ENCODE measurements around the gene TNK1. TPM values are rescaled to one million over a fixed set of nuclear protein-coding genes. Genes with fewer than 3 reads are reported as not detected.

Gene TNK1
- total and polyA plus RNA-seq, 9 of the 15 experiments (the other 6 are each of a cell fraction or from before 2014, with no cell fraction given), result 0.28 to 5.2 (median 2.1) TPM

DNA sequence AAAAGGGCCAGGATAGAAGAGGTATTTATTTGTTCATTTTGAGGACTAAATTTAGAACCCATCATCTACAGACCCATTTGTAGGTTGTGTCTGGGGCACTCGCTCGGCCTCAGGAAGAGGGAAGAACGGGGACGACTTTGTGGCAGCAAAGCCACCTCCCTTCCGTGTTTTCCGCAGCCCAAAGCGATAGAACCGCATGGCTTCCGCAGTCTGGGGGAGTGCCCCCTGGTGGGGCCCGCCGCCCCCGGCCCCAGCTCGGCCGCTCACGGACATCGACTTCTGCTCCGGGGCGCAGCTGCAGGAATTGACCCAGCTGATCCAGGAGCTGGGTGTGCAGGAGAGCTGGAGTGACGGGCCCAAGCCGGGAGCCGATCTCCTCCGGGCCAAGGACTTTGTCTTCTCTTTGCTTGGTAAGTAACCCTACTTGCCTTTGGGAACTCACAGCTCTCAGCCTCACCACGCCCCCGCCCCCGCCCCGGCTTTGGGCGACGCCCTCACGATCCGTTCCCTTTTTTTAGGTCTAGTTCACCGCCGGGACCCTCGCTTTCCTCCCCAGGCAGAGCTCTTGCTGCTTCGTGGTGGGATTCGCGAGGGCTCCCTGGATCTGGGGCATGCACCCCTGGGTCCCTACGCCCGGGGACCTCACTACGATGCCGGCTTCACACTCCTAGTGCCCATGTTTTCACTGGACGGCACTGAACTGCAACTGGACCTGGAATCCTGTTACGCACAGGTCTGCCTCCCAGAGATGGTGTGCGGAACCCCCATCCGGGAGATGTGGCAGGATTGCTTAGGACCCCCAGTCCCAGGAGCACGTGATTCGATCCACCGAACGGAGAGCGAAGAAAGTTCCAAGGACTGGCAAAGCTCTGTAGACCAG, 55.0 kb downstream of the TNK1 start:
- peak; percentile 32 for FAIRE-seq
- in situ Hi-C loops (cut with MboI), result no loop called here
- TF ChIP-seq E2F3 (CRISPR knock-in tag; IDR thresholded peaks at IDR 0.05) (no peak), ARID2 (IDR thresholded peaks at IDR 0.05) (no peak), ZNF707 (CRISPR knock-in tag; conservative IDR thresholded peaks at IDR 0.05) (no peak), SNRNP70 (optimal IDR thresholded peaks at IDR 0.05; ENCODE audit: low read depth, low read length) (no peak), ADNP (tag; IDR thresholded peaks at IDR 0.05) (no peak), HNRNPH1 (optimal IDR thresholded peaks at IDR 0.05; ENCODE audit: low read depth, low read length) (no peak)
- TF ChIP-seq, protein P1, sequence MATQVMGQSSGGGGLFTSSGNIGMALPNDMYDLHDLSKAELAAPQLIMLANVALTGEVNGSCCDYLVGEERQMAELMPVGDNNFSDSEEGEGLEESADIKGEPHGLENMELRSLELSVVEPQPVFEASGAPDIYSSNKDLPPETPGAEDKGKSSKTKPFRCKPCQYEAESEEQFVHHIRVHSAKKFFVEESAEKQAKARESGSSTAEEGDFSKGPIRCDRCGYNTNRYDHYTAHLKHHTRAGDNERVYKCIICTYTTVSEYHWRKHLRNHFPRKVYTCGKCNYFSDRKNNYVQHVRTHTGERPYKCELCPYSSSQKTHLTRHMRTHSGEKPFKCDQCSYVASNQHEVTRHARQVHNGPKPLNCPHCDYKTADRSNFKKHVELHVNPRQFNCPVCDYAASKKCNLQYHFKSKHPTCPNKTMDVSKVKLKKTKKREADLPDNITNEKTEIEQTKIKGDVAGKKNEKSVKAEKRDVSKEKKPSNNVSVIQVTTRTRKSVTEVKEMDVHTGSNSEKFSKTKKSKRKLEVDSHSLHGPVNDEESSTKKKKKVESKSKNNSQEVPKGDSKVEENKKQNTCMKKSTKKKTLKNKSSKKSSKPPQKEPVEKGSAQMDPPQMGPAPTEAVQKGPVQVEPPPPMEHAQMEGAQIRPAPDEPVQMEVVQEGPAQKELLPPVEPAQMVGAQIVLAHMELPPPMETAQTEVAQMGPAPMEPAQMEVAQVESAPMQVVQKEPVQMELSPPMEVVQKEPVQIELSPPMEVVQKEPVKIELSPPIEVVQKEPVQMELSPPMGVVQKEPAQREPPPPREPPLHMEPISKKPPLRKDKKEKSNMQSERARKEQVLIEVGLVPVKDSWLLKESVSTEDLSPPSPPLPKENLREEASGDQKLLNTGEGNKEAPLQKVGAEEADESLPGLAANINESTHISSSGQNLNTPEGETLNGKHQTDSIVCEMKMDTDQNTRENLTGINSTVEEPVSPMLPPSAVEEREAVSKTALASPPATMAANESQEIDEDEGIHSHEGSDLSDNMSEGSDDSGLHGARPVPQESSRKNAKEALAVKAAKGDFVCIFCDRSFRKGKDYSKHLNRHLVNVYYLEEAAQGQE (IDR thresholded peaks at IDR 0.05; ENCODE audit: borderline replicate concordance), result no peak
- TF ChIP-seq, protein P1 (CRISPR knock-in tag; IDR thresholded peaks at IDR 0.05; ENCODE audit: low read depth), result no peak
- TF ChIP-seq, protein P2, sequence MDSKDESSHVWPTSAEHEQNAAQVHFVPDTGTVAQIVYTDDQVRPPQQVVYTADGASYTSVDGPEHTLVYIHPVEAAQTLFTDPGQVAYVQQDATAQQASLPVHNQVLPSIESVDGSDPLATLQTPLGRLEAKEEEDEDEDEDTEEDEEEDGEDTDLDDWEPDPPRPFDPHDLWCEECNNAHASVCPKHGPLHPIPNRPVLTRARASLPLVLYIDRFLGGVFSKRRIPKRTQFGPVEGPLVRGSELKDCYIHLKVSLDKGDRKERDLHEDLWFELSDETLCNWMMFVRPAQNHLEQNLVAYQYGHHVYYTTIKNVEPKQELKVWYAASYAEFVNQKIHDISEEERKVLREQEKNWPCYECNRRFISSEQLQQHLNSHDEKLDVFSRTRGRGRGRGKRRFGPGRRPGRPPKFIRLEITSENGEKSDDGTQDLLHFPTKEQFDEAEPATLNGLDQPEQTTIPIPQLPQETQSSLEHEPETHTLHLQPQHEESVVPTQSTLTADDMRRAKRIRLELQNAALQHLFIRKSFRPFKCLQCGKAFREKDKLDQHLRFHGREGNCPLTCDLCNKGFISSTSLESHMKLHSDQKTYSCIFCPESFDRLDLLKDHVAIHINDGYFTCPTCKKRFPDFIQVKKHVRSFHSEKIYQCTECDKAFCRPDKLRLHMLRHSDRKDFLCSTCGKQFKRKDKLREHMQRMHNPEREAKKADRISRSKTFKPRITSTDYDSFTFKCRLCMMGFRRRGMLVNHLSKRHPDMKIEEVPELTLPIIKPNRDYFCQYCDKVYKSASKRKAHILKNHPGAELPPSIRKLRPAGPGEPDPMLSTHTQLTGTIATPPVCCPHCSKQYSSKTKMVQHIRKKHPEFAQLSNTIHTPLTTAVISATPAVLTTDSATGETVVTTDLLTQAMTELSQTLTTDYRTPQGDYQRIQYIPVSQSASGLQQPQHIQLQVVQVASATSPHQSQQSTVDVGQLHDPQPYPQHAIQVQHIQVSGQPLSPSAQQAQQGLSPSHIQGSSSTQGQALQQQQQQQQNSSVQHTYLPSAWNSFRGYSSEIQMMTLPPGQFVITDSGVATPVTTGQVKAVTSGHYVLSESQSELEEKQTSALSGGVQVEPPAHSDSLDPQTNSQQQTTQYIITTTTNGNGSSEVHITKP (IDR thresholded peaks at IDR 0.05; ENCODE audit: partially characterized antibody), result peak; percentile 61

More for the DNA sequence above, 55.0 kb downstream of the TNK1 start:
- WGBS (ENCODE audit: insufficient coverage, low coverage, missing lambda C conversion rate), result 22% methylated on average over 19 of the region's 49 CpGs
- Histone ChIP-seq H3K9me3 (replicated peaks; ENCODE audit: control insufficient read depth, insufficient read depth, low read depth, low read length) (no peaks in the 10 kb centered on the region), H3K9me1 (ENCODE audit: control insufficient read depth, insufficient read depth, low read length) (no peaks in the 10 kb centered on the region), H3K4me2 (ENCODE audit: insufficient read depth, low read length) (peak overlapping the region; percentile 90), H3K4me3 (peak overlapping the region; percentile 64), H3K79me2 (ENCODE audit: control insufficient read depth, insufficient read depth, low read length) (peaks cover 7% of the 10 kb centered on the region; the same call in 2 of the 3 replicates), H4K20me1 (replicated peaks; ENCODE audit: control insufficient read depth, insufficient read depth, low read length) (no peaks in the 10 kb centered on the region), H3K27me3 (ENCODE audit: control insufficient read depth in 2 of 2, insufficient read depth in 2 of 2, low read length in 2 of 2) (no peaks in the 10 kb centered on the region), H3K4me1 (replicated peaks in 1 of 2; ENCODE audit: control insufficient read depth in 2 of 2, insufficient read depth in 2 of 2, low read length in 2 of 2) (peaks cover 15 to 59% of the 10 kb centered on the region in 2 experiments; a peak in 4 of 5 replicates), H3K27ac (ENCODE audit: extremely low read depth, low read depth, low read length) (peak overlapping the region; percentile 75), H3K36me3 (ENCODE audit: control insufficient read depth, insufficient read depth, low read length) (no peaks in the 10 kb centered on the region), H2AFZ (ENCODE audit: low read depth, low read length) (peak overlapping the region; percentile 92), H3K9ac (ENCODE audit: insufficient read depth in 1 of 2, low read depth in 2 of 2, low read length in 2 of 2) (peak overlapping the region; percentile 64 to 90)
- ChIA-PET CTCF (ENCODE audit: low intra/inter-chr PET ratio) (no interaction called here), POLR2A (interaction anchor here (0.5 to 4.2 kb wide), 10 partner anchors 8 to 556 kb away, joined by 3 to 21 read pairs (median 4); partner anchors contain the start of genes POLR2A, SPEM2 and TP53)
- peak; percentile 47 to 69 (median 54) for DNase-seq (ENCODE audit: extremely low read depth in 1 of 4, low spot score in 3 of 4)
- intact Hi-C loops (cut with micrococcal nuclease), result loop anchor here (5.0 kb wide), 2 partner anchors 34 to 46 kb away; partner anchors contain the start of genes POLR2A, SLC35G6 and TMEM256
- ATAC-seq, result peak; percentile 72
- BruUV-seq (replicated peaks), result TSS peak; percentile 82
